GM12801 (cell line): ENCODE data around the gene TAGLN.

Experiments
- CTCF ChIP-seq: IDR thresholded peaks from one replicate; pipeline ENCODE4 v1.5.1; 2011; ENCODE audit warnings: control low read depth; ENCODE audit not compliant: insufficient read length; ENCODE audit errors: extremely low read depth

The TAGLN gene

GRCh38 chr11:117219001-117219400 lies 19.8 kb downstream of the TAGLN start:
- no peak for TF ChIP-seq CTCF

- no peak for TF ChIP-seq CTCF
Observed at GRCh38 chr11:117219455-117219854, 20.3 kb downstream of the TAGLN start.

GRCh38 chr11:117219995-117220394 lies 20.8 kb downstream of the TAGLN start:
- TF ChIP-seq CTCF: no peak

- no peak for TF ChIP-seq CTCF
Observed at GRCh38 chr11:117220568-117220967, 21.4 kb downstream of the TAGLN start.

- TF ChIP-seq CTCF: no peak
Observed at GRCh38 chr11:117220999-117221774, 22.0 kb downstream of the TAGLN start.

- TF ChIP-seq CTCF: no peak
Observed at GRCh38 chr11:117221775-117222517, 22.8 kb downstream of the TAGLN start.

GRCh38 chr11:117222991-117223740 lies 24.0 kb downstream of the TAGLN start:
- TF ChIP-seq CTCF: no peak
